BJ (cell line): Measurements from ENCODE around the gene CAPNS1. TPM values are rescaled to one million over a fixed set of nuclear protein-coding genes. Genes with fewer than 3 reads are reported as not detected.
A peak's percentile ranks its signal among the peaks of the same experiment; 100 is the strongest.

Experiments
- CTCF ChIA-PET: fragments of 350-600 bp; formaldehyde crosslinking; extraction: SDS; loops from one replicate; lab custom pipeline; 2021; ENCODE audit warnings: antibody characterized with exemption, inconsistent platforms; lab: Yijun Ruan, JAX
- POLR2A ChIA-PET: fragments of 300-600 bp; sonication (Branson Sonifier 250); formaldehyde crosslinking; extraction: SDS; loops from one replicate; lab custom pipeline; 2021; ENCODE audit warnings: antibody characterized with exemption; lab: Charles Lee
- DNase-seq: peaks from one replicate; pipeline ENCODE4 v3.0.0-alpha.2; 2011; ENCODE audit warnings: low read depth
- H3K27me3 ChIP-seq: 2 replicates; pipeline ENCODE4 v1.6.0; 2011; ENCODE audit warnings: low read length; ENCODE audit not compliant: control insufficient read depth, insufficient read depth
- H3K36me3 ChIP-seq: 2 replicates; pipeline ENCODE4 v1.5.1; 2011; ENCODE audit warnings: low read length; ENCODE audit not compliant: control insufficient read depth, insufficient read depth
- H3K4me3 ChIP-seq: 2 replicates; pipeline ENCODE4 v1.5.1; 2011; ENCODE audit warnings: low read depth, mild to moderate bottlenecking, control low read depth, low read length
- polyA plus RNA-seq: library from polyadenylated mRNA; depleted of rRNA; stranded (reverse); fragments of >200 nt; gene quantifications from 2 replicates; pipeline ENCODE4 v1.2.3, GENCODE V29; 2011
- TF ChIP-seq, protein P1 (sequence below): IDR thresholded peaks from 2 replicates; pipeline ENCODE4 v1.5.1; 2011; ENCODE audit warnings: low read depth, mild to moderate bottlenecking, control low read depth, inconsistent platforms, low read length, moderate library complexity; ENCODE audit not compliant: insufficient read depth

CAPNS1 gene
- polyA plus RNA-seq, 1 experiment, result 1,299 TPM

DNA sequence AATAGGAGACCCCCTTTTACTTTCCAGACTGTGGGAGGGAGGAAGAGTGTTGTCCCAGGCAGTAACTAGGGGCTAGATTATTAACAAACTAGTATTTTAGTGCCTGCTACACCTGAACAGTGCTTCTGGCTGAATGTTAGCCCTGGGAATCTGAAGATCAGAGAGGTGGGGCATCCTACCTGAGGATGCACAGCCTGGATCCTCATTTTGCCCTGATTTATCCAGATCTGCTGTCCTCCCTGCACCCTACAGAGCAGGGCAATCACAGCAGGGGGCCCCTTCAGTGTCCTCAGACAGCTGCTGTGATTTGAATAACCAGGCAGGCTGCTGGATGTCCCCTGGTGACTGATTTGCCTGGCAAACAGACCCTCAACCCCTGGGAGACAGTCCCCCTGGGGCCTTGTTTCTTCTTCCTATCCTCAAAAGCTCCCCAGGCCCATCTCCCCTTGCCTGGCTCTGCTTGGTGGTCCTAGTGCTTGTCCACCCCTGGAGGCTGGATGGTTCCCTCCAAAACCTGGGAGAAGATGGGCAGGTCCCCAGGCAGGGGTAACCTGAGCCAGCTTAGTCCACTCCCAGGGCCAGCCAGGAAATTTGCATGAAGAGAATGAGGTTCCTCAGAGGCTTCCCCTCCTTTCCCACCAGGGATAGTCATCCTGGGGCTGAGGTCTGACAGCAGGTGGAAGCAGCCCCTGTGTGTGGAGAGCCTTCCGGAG, 29.2 kb upstream of the CAPNS1 start, which contains the start of gene OVOL3:
Gene OVOL3, plus strand, starts transcription at position 657 of the 713 bp plus-strand sequence. CDS start 60 bp downstream, outside the sequence.
- TF ChIP-seq, protein P1, sequence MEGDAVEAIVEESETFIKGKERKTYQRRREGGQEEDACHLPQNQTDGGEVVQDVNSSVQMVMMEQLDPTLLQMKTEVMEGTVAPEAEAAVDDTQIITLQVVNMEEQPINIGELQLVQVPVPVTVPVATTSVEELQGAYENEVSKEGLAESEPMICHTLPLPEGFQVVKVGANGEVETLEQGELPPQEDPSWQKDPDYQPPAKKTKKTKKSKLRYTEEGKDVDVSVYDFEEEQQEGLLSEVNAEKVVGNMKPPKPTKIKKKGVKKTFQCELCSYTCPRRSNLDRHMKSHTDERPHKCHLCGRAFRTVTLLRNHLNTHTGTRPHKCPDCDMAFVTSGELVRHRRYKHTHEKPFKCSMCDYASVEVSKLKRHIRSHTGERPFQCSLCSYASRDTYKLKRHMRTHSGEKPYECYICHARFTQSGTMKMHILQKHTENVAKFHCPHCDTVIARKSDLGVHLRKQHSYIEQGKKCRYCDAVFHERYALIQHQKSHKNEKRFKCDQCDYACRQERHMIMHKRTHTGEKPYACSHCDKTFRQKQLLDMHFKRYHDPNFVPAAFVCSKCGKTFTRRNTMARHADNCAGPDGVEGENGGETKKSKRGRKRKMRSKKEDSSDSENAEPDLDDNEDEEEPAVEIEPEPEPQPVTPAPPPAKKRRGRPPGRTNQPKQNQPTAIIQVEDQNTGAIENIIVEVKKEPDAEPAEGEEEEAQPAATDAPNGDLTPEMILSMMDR, result no peak
- no peaks in the 10 kb centered on the region for H3K27me3 ChIP-seq
- peaks cover 10% of the 10 kb centered on the region for H3K36me3 ChIP-seq
- no peak within 1 kb of the TSS for H3K4me3 ChIP-seq
- ChIA-PET POLR2A (no interaction called here), CTCF (interaction anchor here (1.0 kb wide), 1 partner anchor 50 kb away, joined by 3 read pairs; no protein-coding TSS in a partner anchor)
- DNase-seq, result no peak

DNA sequence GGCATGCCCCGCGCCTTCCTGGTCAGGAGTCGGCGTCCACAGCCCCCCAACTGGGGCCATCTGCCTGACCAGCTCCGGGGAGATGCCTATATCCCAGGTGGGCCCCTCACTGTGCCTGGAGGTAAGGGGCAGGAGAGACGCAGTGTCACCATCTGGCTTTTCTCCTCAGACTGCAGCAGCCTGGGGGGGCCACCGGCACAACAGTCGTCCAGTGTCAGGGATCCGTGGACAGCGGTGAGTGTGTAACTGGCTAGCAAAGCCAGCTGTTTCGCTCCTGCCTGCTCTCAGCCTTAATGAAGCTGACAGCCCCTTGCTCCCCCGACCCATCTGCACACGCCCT, 28.7 kb upstream of the CAPNS1 start:
- DNase-seq, result no peak
- TF ChIP-seq, protein P1, result no peak
- H3K27me3 ChIP-seq, result no peaks in the 10 kb centered on the region
- POLR2A ChIA-PET, result no interaction called here
- H3K36me3 ChIP-seq, result peaks cover 10% of the 10 kb centered on the region
- no peak overlapping the region for H3K4me3 ChIP-seq
- CTCF ChIA-PET, result interaction anchor here (1.0 kb wide), 1 partner anchor 50 kb away, joined by 3 read pairs; no protein-coding TSS in a partner anchor

DNA sequence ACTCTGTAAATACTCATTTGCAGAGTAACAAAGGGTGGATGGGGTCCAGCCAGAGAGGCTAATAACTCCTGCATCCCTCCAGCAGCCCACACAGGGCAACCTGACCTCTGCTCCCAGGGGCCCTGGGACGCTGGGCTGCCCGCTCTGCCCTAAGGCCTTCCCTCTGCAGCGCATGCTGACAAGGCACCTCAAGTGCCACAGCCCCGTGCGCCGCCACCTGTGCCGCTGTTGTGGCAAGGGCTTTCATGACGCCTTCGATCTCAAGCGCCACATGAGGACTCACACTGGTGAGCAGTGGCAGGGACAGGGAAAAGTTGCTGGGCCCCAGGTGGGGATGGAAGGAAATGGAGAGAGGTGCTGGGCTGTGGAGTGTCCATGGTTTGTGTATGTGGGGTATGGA, 27.2 kb upstream of the CAPNS1 start:
- ChIA-PET CTCF (interaction anchor here (0.6 kb wide), 1 partner anchor 16 kb away, joined by 3 read pairs; no protein-coding TSS in a partner anchor), POLR2A (no interaction called here)
- H3K36me3 ChIP-seq, result peaks cover 10% of the 10 kb centered on the region

DNA sequence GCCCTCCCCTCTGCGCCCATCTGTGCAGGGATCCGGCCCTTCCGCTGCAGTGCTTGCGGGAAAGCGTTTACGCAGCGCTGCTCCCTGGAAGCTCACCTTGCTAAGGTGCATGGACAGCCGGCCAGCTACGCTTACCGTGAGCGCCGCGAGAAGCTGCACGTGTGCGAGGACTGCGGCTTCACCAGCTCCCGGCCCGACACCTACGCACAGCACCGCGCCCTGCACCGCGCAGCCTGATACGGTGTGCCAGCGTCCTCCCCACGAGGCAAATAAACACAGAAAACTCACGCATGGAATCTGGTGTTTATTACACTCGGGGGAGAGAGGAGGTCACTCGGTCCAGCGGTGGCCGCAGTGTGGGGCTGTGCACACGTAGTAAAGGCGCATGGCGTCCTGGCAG, 26.4 kb upstream of the CAPNS1 start:
- DNase-seq, result no peak
- Histone ChIP-seq H3K4me3 (peak overlapping the region; percentile 98), H3K36me3 (peaks cover 10% of the 10 kb centered on the region), H3K27me3 (no peaks in the 10 kb centered on the region)
- TF ChIP-seq, protein P1, result no peak
- POLR2A ChIA-PET, result no interaction called here
- CTCF ChIA-PET, result interaction anchor here (0.6 to 4.5 kb wide), 4 partner anchors 14 to 462 kb away, joined by 3 to 24 read pairs (median 9); no protein-coding TSS in a partner anchor

More for the DNA sequence above, 27.2 kb upstream of the CAPNS1 start:
- H3K4me3 ChIP-seq, result no peak overlapping the region
- no peak for DNase-seq
- TF ChIP-seq, protein P1, result no peak
- H3K27me3 ChIP-seq, result no peaks in the 10 kb centered on the region
